GM12878 (cell line): Measurements from ENCODE around the gene CCDC28B. TPM values are rescaled to one million over a fixed set of nuclear protein-coding genes. Genes with fewer than 3 reads are reported as not detected.

ENCODE experiments used
- ATAC-seq: fragments of 200-7000 bp; cut with Tn5 transposase; 3 replicates; pipeline ENCODE4 v1.9.1; 2020; ENCODE audit warnings: mild to moderate bottlenecking, moderate library complexity
- BruUV-seq: library from RNA; stranded (reverse); fragments of 400-500 nt; replicated peaks from 2 replicates; lab custom pipeline; 2021; lab: Mats Ljungman, UMichigan
- CTCF ChIA-PET: fragments of 300-600 bp; sonication (Branson Sonifier 250); formaldehyde crosslinking; extraction: SDS; loops from one replicate; lab custom pipeline; 2021; ENCODE audit warnings: inconsistent platforms; lab: Yijun Ruan, JAX
- POLR2A ChIA-PET: fragments of 350-600 bp; formaldehyde crosslinking; extraction: SDS; loops from one replicate; lab custom pipeline; 2021; ENCODE audit warnings: inconsistent platforms; lab: Charles Lee
- RAD21 ChIA-PET: fragments of 300-600 bp; sonication (Branson Sonifier 250); formaldehyde crosslinking; loops from one replicate; lab custom pipeline; 2023; ENCODE audit warnings: antibody characterized with exemption; ENCODE audit not compliant: unreplicated experiment; lab: Charles Lee
- SMC1A ChIA-PET: fragments of 300-600 bp; sonication (Branson Sonifier 250); formaldehyde crosslinking; loops from one replicate; lab custom pipeline; 2023; ENCODE audit not compliant: unreplicated experiment, uncharacterized antibody; lab: Charles Lee
- DNase-seq: peaks from one replicate; pipeline ENCODE4 v3.0.0-alpha.2; 2011; ENCODE audit warnings: low read depth, low spot score
- FAIRE-seq: peaks from 3 replicates; lab custom pipeline; 2011; peaks lifted over from hg19 to GRCh38; lab: Jason Lieb, UNC
- H2AFZ ChIP-seq: 2 replicates; pipeline ENCODE4 v1.6.0; 2011; ENCODE audit warnings: low read depth, low read length, control low read depth; ENCODE audit not compliant: control insufficient read depth
- H3K27ac ChIP-seq: 2 replicates; pipeline ENCODE4 v1.5.1; 2011; ENCODE audit warnings: control low read depth; ENCODE audit not compliant: control insufficient read depth, insufficient read depth
- H3K27me3 ChIP-seq, 2 experiments: replicated peaks in 1 of 2; 2 replicates each; pipeline versions ENCODE4 v1.6.0 to v1.6.1; 2011; ENCODE audit warnings: low read length in 1 of 2; ENCODE audit not compliant: control insufficient read depth in 2 of 2, insufficient read depth in 2 of 2
- H3K36me3 ChIP-seq, 2 experiments: 2 replicates each; pipeline ENCODE4 v1.5.1; 2011; ENCODE audit warnings: low read length in 1 of 2; ENCODE audit not compliant: control insufficient read depth in 2 of 2, insufficient read depth in 2 of 2
- H3K4me1 ChIP-seq: 2 replicates; pipeline ENCODE4 v1.6.1; 2011; ENCODE audit warnings: mild to moderate bottlenecking, low read length, moderate library complexity, mixed read lengths; ENCODE audit not compliant: control insufficient read depth, insufficient read depth
- H3K4me2 ChIP-seq: 2 replicates; pipeline ENCODE4 v1.6.0; 2011; ENCODE audit warnings: control low read depth; ENCODE audit not compliant: control insufficient read depth, insufficient read depth
- H3K4me3 ChIP-seq: fragments of 200-600 bp; sonication (generic); 2 replicates; pipeline ENCODE4 v1.5.1; 2016
- H3K79me2 ChIP-seq: 2 replicates; pipeline ENCODE4 v1.6.0; 2011; ENCODE audit warnings: low read length; ENCODE audit not compliant: control insufficient read depth, insufficient read depth
- H3K9ac ChIP-seq: 2 replicates; pipeline ENCODE4 v1.8.0; 2011; ENCODE audit warnings: low read length, control low read depth, mixed read lengths; ENCODE audit not compliant: control insufficient read depth, insufficient read depth
- H3K9me3 ChIP-seq: replicated peaks from 3 replicates; pipeline ENCODE4 v1.5.1; 2011; ENCODE audit warnings: mild to moderate bottlenecking, low read length; ENCODE audit not compliant: control insufficient read depth, insufficient read depth
- H4K20me1 ChIP-seq: 2 replicates; pipeline ENCODE4 v1.6.0; 2011; ENCODE audit not compliant: control insufficient read depth, insufficient read depth
- BCL11A ChIP-seq: IDR thresholded peaks from 2 replicates; pipeline ENCODE4 v1.6.1; 2011; ENCODE audit warnings: low read depth, low read length
- BMI1 ChIP-seq: fragments of 450-650 bp; IDR thresholded peaks from 2 replicates; pipeline ENCODE4 v1.6.1; 2016; ENCODE audit warnings: mild to moderate bottlenecking, moderate library complexity, borderline replicate concordance
- DPF2 ChIP-seq: fragments of 450-650 bp; IDR thresholded peaks from 2 replicates; pipeline ENCODE4 v1.6.1; 2017; ENCODE audit warnings: mild to moderate bottlenecking
- GABPA ChIP-seq: IDR thresholded peaks from 2 replicates; pipeline ENCODE4 v1.6.1; 2014; ENCODE audit warnings: antibody characterized with exemption, low read depth, mild to moderate bottlenecking, inconsistent platforms
- GATAD2B ChIP-seq: fragments of 450-650 bp; conservative IDR thresholded peaks from 2 replicates; pipeline ENCODE4 v1.6.1; 2017; ENCODE audit warnings: low read depth, mild to moderate bottlenecking, moderate library complexity
- IKZF1 ChIP-seq: fragments of 450-650 bp; conservative IDR thresholded peaks from 2 replicates; pipeline ENCODE4 v1.6.1; 2017; ENCODE audit warnings: antibody characterized with exemption, mild to moderate bottlenecking
- IKZF2 ChIP-seq, 2 experiments: fragments of 450-650 bp; IDR thresholded peaks; 2 replicates each; pipeline ENCODE4 v1.6.1; 2017; ENCODE audit warnings: mild to moderate bottlenecking in 2 of 2, moderate library complexity in 2 of 2
- IRF4 ChIP-seq: IDR thresholded peaks from 2 replicates; pipeline ENCODE4 v1.6.1; 2011; ENCODE audit warnings: low read depth, low read length
- KLF5 ChIP-seq: fragments of 450-650 bp; IDR thresholded peaks from 2 replicates; pipeline ENCODE4 v1.6.1; 2014; ENCODE audit warnings: mild to moderate bottlenecking; ENCODE audit not compliant: partially characterized antibody
- MEF2B ChIP-seq: fragments of 450-650 bp; IDR thresholded peaks from 2 replicates; pipeline ENCODE4 v1.6.1; 2018; ENCODE audit warnings: mild to moderate bottlenecking, moderate library complexity; ENCODE audit not compliant: partially characterized antibody, poor library complexity, severe bottlenecking
- MYC ChIP-seq: IDR thresholded peaks from 2 replicates; pipeline ENCODE4 v1.6.1; 2011; ENCODE audit warnings: mild to moderate bottlenecking, low read length, moderate library complexity, inconsistent platforms; ENCODE audit not compliant: insufficient read depth, insufficient replicate concordance, insufficient read length, severe bottlenecking
- POLR2A ChIP-seq: IDR thresholded peaks from 2 replicates; pipeline ENCODE4 v1.6.1; 2011; ENCODE audit warnings: low read depth, mild to moderate bottlenecking, low read length
- TAF1 ChIP-seq: IDR thresholded peaks from 2 replicates; pipeline ENCODE4 v1.6.1; 2011; ENCODE audit warnings: mild to moderate bottlenecking, low read depth, low read length, borderline replicate concordance
- ZSCAN29 ChIP-seq: fragments of 450-650 bp; IDR thresholded peaks from 2 replicates; pipeline ENCODE4 v1.6.1; 2017; ENCODE audit warnings: mild to moderate bottlenecking, moderate library complexity
- WGBS: methylation state at CpG from one replicate; pipeline ENCODE4 v1.1.6; 2016; ENCODE audit warnings: low lambda C conversion rate; ENCODE audit not compliant: insufficient replicate concordance, insufficient coverage; ENCODE audit errors: missing lambda C conversion rate; 5-methylcytosine and 5-hydroxymethylcytosine counted together
- in situ Hi-C: fragments of 300-500 bp; cut with MboI; formaldehyde crosslinking; loops from 9 replicates; pipeline ENCODE4 v1.14.3; 2018; ENCODE audit warnings: mixed read lengths
- intact Hi-C: fragments of 100-400 bp; cut with micrococcal nuclease; formaldehyde crosslinking; loops from one replicate; pipeline ENCODE4 v1.14.2; 2022; ENCODE audit not compliant: unreplicated experiment
- polyA plus RNA-seq, 11 experiments: library from polyadenylated mRNA; depleted of rRNA in 4 of 11; unstranded in 6 of 11; stranded (reverse) in 5 of 11; fragments of >200 nt; fragmentation: Nextera tagmentation in 4 of 11; fragmentation: Illumina TruSeq in 1 of 11; extraction: Ambion mirVana in 4 of 11; extraction: Trizol in 1 of 11; gene quantifications; 1 replicate in 1 of 11; 2 replicates in 10 of 11; pipeline versions ENCODE4 v1.2.1 to v1.2.3, GENCODE V29; 2011 to 2016; ENCODE audit warnings: inconsistent platforms in 2 of 11, missing spikeins in 2 of 11, low read depth in 1 of 11
- total RNA-seq, 4 experiments: library from RNA; depleted of rRNA in 3 of 4; stranded (reverse); fragments of >200 nt in 3 of 4; fragmentation: Illumina TruSeq in 1 of 4; extraction: Trizol in 1 of 4; gene quantifications; 2 replicates each; pipeline versions ENCODE4 v1.2.1 to v1.2.3, GENCODE V29; 2013 to 2021
- TF ChIP-seq, protein P1 (sequence below): fragments of 450-650 bp; IDR thresholded peaks from 2 replicates; pipeline ENCODE4 v1.6.1; 2016; ENCODE audit warnings: mild to moderate bottlenecking, moderate library complexity, borderline replicate concordance
- TF ChIP-seq, protein P2 (sequence below): fragments of 450-650 bp; IDR thresholded peaks from 2 replicates; pipeline ENCODE4 v1.6.1; 2018; ENCODE audit warnings: borderline replicate concordance, mild to moderate bottlenecking; ENCODE audit not compliant: partially characterized antibody

Gene CCDC28B
- total and polyA plus RNA-seq, 10 of the 15 experiments (the other 5 are each of a cell fraction or from before 2014, with no cell fraction given), result 10.5 to 135 (median 90.6) TPM

GRCh38 chr1:32249831-32250525 is 49.6 kb downstream of the CCDC28B start:
- peak; percentile 95 for DNase-seq
- intact Hi-C loops (loop anchor here (5.0 kb wide), 1 partner anchor 67 kb away; no protein-coding TSS in a partner anchor), in situ Hi-C loops (no loop called here)
- peak overlapping the region; percentile 99 for H3K4me2 ChIP-seq
- H3K4me3 ChIP-seq, result peak overlapping the region; percentile 63; the same call in 1 of the 2 replicates
- ChIA-PET CTCF (interaction anchor here (0.5 to 9.6 kb wide), 21 partner anchors 8 to 150 kb away, joined by 3 to 123 read pairs (median 10); partner anchors contain the start of genes CCDC28B, EIF3I, HDAC1 and TMEM234), POLR2A (interaction anchor here (0.6 to 3.5 kb wide), 18 partner anchors 8 to 169 kb away, joined by 3 to 21 read pairs (median 4); partner anchors contain the start of genes BSDC1, HDAC1, MARCKSL1 and TXLNA), RAD21 (interaction anchor here (0.6 to 4.7 kb wide), 17 partner anchors 9 to 745 kb away, joined by 3 to 45 read pairs (median 5); partner anchors contain the start of genes HDAC1, MARCKSL1 and TMEM39B), SMC1A (interaction anchor here (0.9 to 14.4 kb wide), 13 partner anchors 9 to 145 kb away, joined by 3 to 124 read pairs (median 9); partner anchors contain the start of genes BSDC1, DCDC2B and HDAC1)
- no peaks in the 10 kb centered on the region for H3K27me3 ChIP-seq
- WGBS, result under 1% methylated on average over 9 of the region's 9 CpGs
- H3K9me3 ChIP-seq, result no peaks in the 10 kb centered on the region
- peak overlapping the region; percentile 41 for H2AFZ ChIP-seq
- peaks cover 43% of the 10 kb centered on the region for H3K79me2 ChIP-seq
- H3K27ac ChIP-seq, result peak overlapping the region; percentile 89
- H3K4me1 ChIP-seq, result peaks cover 66% of the 10 kb centered on the region
- peak; percentile 92 for FAIRE-seq
- no peaks in the 10 kb centered on the region for H4K20me1 ChIP-seq
- no TSS peak for BruUV-seq
- H3K9ac ChIP-seq, result peak overlapping the region; percentile 75
- no peaks in the 10 kb centered on the region; a peak in 1 of 4 replicates for H3K36me3 ChIP-seq
- ATAC-seq, result peak; percentile 78
- TF ChIP-seq IKZF2 (IDR thresholded peaks at IDR 0.05), result peak; percentile 92 to 94
- TF ChIP-seq KLF5, result no peak
- TF ChIP-seq IRF4, result peak; percentile 60; the same call in 1 of the 2 replicates
- TF ChIP-seq MEF2B, result peak; percentile 91
- TF ChIP-seq, protein P1, sequence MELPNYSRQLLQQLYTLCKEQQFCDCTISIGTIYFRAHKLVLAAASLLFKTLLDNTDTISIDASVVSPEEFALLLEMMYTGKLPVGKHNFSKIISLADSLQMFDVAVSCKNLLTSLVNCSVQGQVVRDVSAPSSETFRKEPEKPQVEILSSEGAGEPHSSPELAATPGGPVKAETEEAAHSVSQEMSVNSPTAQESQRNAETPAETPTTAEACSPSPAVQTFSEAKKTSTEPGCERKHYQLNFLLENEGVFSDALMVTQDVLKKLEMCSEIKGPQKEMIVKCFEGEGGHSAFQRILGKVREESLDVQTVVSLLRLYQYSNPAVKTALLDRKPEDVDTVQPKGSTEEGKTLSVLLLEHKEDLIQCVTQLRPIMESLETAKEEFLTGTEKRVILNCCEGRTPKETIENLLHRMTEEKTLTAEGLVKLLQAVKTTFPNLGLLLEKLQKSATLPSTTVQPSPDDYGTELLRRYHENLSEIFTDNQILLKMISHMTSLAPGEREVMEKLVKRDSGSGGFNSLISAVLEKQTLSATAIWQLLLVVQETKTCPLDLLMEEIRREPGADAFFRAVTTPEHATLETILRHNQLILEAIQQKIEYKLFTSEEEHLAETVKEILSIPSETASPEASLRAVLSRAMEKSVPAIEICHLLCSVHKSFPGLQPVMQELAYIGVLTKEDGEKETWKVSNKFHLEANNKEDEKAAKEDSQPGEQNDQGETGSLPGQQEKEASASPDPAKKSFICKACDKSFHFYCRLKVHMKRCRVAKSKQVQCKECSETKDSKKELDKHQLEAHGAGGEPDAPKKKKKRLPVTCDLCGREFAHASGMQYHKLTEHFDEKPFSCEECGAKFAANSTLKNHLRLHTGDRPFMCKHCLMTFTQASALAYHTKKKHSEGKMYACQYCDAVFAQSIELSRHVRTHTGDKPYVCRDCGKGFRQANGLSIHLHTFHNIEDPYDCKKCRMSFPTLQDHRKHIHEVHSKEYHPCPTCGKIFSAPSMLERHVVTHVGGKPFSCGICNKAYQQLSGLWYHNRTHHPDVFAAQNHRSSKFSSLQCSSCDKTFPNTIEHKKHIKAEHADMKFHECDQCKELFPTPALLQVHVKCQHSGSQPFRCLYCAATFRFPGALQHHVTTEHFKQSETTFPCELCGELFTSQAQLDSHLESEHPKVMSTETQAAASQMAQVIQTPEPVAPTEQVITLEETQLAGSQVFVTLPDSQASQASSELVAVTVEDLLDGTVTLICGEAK, result peak; percentile 53; the same call in 1 of the 2 replicates
- peak; percentile 65; the same call in 1 of the 2 replicates for TF ChIP-seq TAF1
- TF ChIP-seq BMI1, result no peak
- TF ChIP-seq POLR2A, result peak; percentile 75
- no peak for TF ChIP-seq GABPA
- TF ChIP-seq ZSCAN29, result no peak
- peak; percentile 39; the same call in 1 of the 2 replicates for TF ChIP-seq GATAD2B
- no peak for TF ChIP-seq MYC
- peak; percentile 72 for TF ChIP-seq BCL11A
- peak; percentile 57 for TF ChIP-seq DPF2
- TF ChIP-seq IKZF1, result peak; percentile 95
- TF ChIP-seq, protein P2, sequence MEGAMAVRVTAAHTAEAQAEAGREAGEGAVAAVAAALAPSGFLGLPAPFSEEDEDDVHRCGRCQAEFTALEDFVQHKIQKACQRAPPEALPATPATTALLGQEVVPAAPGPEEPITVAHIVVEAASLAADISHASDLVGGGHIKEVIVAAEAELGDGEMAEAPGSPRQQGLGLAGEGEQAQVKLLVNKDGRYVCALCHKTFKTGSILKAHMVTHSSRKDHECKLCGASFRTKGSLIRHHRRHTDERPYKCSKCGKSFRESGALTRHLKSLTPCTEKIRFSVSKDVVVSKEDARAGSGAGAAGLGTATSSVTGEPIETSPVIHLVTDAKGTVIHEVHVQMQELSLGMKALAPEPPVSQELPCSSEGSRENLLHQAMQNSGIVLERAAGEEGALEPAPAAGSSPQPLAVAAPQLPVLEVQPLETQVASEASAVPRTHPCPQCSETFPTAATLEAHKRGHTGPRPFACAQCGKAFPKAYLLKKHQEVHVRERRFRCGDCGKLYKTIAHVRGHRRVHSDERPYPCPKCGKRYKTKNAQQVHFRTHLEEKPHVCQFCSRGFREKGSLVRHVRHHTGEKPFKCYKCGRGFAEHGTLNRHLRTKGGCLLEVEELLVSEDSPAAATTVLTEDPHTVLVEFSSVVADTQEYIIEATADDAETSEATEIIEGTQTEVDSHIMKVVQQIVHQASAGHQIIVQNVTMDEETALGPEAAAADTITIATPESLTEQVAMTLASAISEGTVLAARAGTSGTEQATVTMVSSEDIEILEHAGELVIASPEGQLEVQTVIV, result no peak
